CD4-positive, alpha-beta memory T cell (primary cell): ENCODE results near the gene CALHM5. TPM values are rescaled to one million over a fixed set of nuclear protein-coding genes. Genes with fewer than 3 reads are reported as not detected.

ENCODE experiments used
- CTCF ChIA-PET: fragments of 350-600 bp; sonication (Branson Sonifier 250); formaldehyde crosslinking; loops from one replicate; lab custom pipeline; 2021; ENCODE audit warnings: inconsistent platforms; ENCODE audit not compliant: partially characterized antibody; lab: Charles Lee
- POLR2A ChIA-PET: fragments of 350-600 bp; sonication (Branson Sonifier 250); formaldehyde crosslinking; loops from one replicate; lab custom pipeline; 2021; ENCODE audit not compliant: partially characterized antibody; lab: Charles Lee
- DNase-seq, 5 donors: peaks; one replicate each; pipeline versions ENCODE4 v3.0.0 to v3.0.0-alpha.2; 2020 to 2022; ENCODE audit warnings: mixed read lengths in 1 of 5
- H3K27ac ChIP-seq: one replicate; pipeline ENCODE4 v1.7.0; 2013; ENCODE audit warnings: low read depth, low read length
- H3K27me3 ChIP-seq: 2 replicates; pipeline ENCODE4 v1.7.0; 2013; ENCODE audit warnings: mild to moderate bottlenecking, low read length, moderate library complexity; ENCODE audit not compliant: insufficient read depth
- H3K36me3 ChIP-seq: 2 replicates; pipeline ENCODE4 v1.7.0; 2013; ENCODE audit warnings: mild to moderate bottlenecking, low read length, moderate library complexity; ENCODE audit not compliant: insufficient read depth
- H3K4me1 ChIP-seq: 2 replicates; pipeline ENCODE4 v1.7.0; 2013; ENCODE audit warnings: mild to moderate bottlenecking, low read length, moderate library complexity; ENCODE audit not compliant: insufficient read depth
- H3K4me3 ChIP-seq, 2 donors: one replicate each; pipeline ENCODE4 v1.7.0; 2013; ENCODE audit warnings: low read length in 2 of 2, mild to moderate bottlenecking in 1 of 2
- H3K9me3 ChIP-seq, 2 donors: one replicate each; pipeline ENCODE4 v1.7.0; 2013; ENCODE audit warnings: low read length in 2 of 2, control low read depth in 1 of 2; ENCODE audit not compliant: control insufficient read depth in 1 of 2
- H3K27ac Mint-ChIP-seq, 7 donors: one replicate each; pipeline ENCODE4 v1.8.0; 2020 to 2021; ENCODE audit warnings: mixed read lengths in 7 of 7, mild to moderate bottlenecking in 6 of 7, inconsistent platforms in 3 of 7, moderate library complexity in 3 of 7
- H3K27me3 Mint-ChIP-seq, 2 donors: one replicate each; pipeline ENCODE4 v1.8.0; 2020 to 2021; ENCODE audit warnings: mixed read lengths in 2 of 2
- H3K36me3 Mint-ChIP-seq, 2 donors: one replicate each; pipeline ENCODE4 v1.8.0; 2020 to 2021; ENCODE audit warnings: mixed read lengths in 2 of 2, inconsistent platforms in 1 of 2, mild to moderate bottlenecking in 1 of 2
- H3K4me1 Mint-ChIP-seq, 4 donors: one replicate each; pipeline ENCODE4 v1.8.0; 2020 to 2021; ENCODE audit warnings: mixed read lengths in 4 of 4, mild to moderate bottlenecking in 1 of 4
- H3K4me3 Mint-ChIP-seq, 8 donors: one replicate each; pipeline ENCODE4 v1.8.0; 2020 to 2021; ENCODE audit warnings: mixed read lengths in 8 of 8, mild to moderate bottlenecking in 7 of 8, moderate library complexity in 6 of 8, inconsistent platforms in 3 of 8
- H3K9me3 Mint-ChIP-seq, 8 donors: one replicate each; pipeline ENCODE4 v1.8.0; 2020 to 2021; ENCODE audit warnings: mixed read lengths in 8 of 8, mild to moderate bottlenecking in 5 of 8, inconsistent platforms in 3 of 8, moderate library complexity in 1 of 8
- intact Hi-C: fragments of 100-400 bp; cut with micrococcal nuclease; formaldehyde crosslinking; loops from one replicate; pipeline ENCODE4 v1.15.1; 2023
- polyA plus RNA-seq, 2 donors: library from polyadenylated mRNA; unstranded; fragments of 300-500 nt; fragmentation: Illumina TruSeq; gene quantifications; one replicate each; pipeline ENCODE4 v1.2.3, GENCODE V29; 2021
- total RNA-seq, 2 experiments: library from RNA; stranded (reverse); gene quantifications; one replicate each; pipeline ENCODE4 v1.2.3, GENCODE V29; 2021

The CALHM5 gene
- total and polyA plus RNA-seq, 4 experiments from 2014 or later = not detected

GRCh38 chr6:116572162-116572561 lies 60.7 kb downstream of the CALHM5 start:
- intact Hi-C loops = no loop called here
- Mint-ChIP-seq H3K27me3 (no peaks in the 10 kb centered on the region), H3K4me3 (peak overlapping the region; percentile 98 to 99 (median 99)), H3K36me3 (peaks cover 19 to 41% of the 10 kb centered on the region in 2 donors), H3K9me3 (no peaks in the 10 kb centered on the region), H3K27ac (peak overlapping the region; percentile 98 to 100 (median 99)), H3K4me1 (peaks cover 29 to 66% (median 47%) of the 10 kb centered on the region in 4 donors)
- Histone ChIP-seq H3K27me3 (no peaks in the 10 kb centered on the region), H3K9me3 (no peaks in the 10 kb centered on the region), H3K36me3 (peaks cover 4% of the 10 kb centered on the region), H3K27ac (peak overlapping the region; percentile 96), H3K4me1 (peaks cover 49% of the 10 kb centered on the region), H3K4me3 (peak overlapping the region; percentile 67 to 76)
- POLR2A ChIA-PET = interaction anchor here (0.7 to 5.6 kb wide), 13 partner anchors 10 to 471 kb away, joined by 3 to 114 read pairs (median 6); partner anchors contain the start of genes CALHM4, KPNA5, NT5DC1 and TSPYL1
- DNase-seq = peak in 1 of 5 donors; percentile 6
- CTCF ChIA-PET = interaction anchor here (1.2 to 3.8 kb wide), 10 partner anchors 9 to 317 kb away, joined by 3 to 31 read pairs (median 5); partner anchors contain the start of gene ZUP1

Other genes with a start within 250 kb of the CALHM5 start
- 100 to 1,000 TPM; 107 to 109 TPM for gene TSPYL1, start 231.7 kb upstream of the CALHM5 start, total RNA-seq
- gene TSPYL1, start 231.7 kb upstream of the CALHM5 start, polyA plus RNA-seq = 10 to 100 TPM; 41.8 to 62.0 TPM
- gene DSE, start 140.7 kb upstream of the CALHM5 start, total RNA-seq = 1 to 10 TPM; 6.0 to 9.0 TPM
- gene DSE, start 140.7 kb upstream of the CALHM5 start, polyA plus RNA-seq = 1 to 10 TPM; 1.9 to 5.7 TPM
- gene CALHM6, start 50.3 kb upstream of the CALHM5 start, total RNA-seq = 1 to 10 TPM; 2.4 to 3.0 TPM
- gene CALHM6, start 50.3 kb upstream of the CALHM5 start, polyA plus RNA-seq = 100 to 1,000 TPM in 1 of 2 donors, 10 to 100 TPM in 1; 24.4 to 116 TPM
- gene TRAPPC3L, start 34.0 kb downstream of the CALHM5 start, total RNA-seq = not detected
- gene TRAPPC3L, start 34.0 kb downstream of the CALHM5 start, polyA plus RNA-seq = not detected
- gene CALHM4, start 42.1 kb downstream of the CALHM5 start, total RNA-seq = not detected
- not detected for gene CALHM4, start 42.1 kb downstream of the CALHM5 start, polyA plus RNA-seq
- gene RWDD1, start 59.9 kb downstream of the CALHM5 start, total RNA-seq = 10 to 100 TPM; 32.6 to 34.4 TPM
- gene RWDD1, start 59.9 kb downstream of the CALHM5 start, polyA plus RNA-seq = 10 to 100 TPM; 72.1 to 79.0 TPM
- under 1 TPM; 0.39 to 0.44 TPM for gene RSPH4A, start 104.8 kb downstream of the CALHM5 start, total RNA-seq
- gene RSPH4A, start 104.8 kb downstream of the CALHM5 start, polyA plus RNA-seq = not detected
- 10 to 100 TPM; 13.4 to 13.9 TPM for gene ZUP1, start 157.1 kb downstream of the CALHM5 start, total RNA-seq
- 1 to 10 TPM; 5.7 to 5.9 TPM for gene ZUP1, start 157.1 kb downstream of the CALHM5 start, polyA plus RNA-seq
- 10 to 100 TPM; 60.7 to 61.8 TPM for gene KPNA5, start 169.6 kb downstream of the CALHM5 start, total RNA-seq
- gene KPNA5, start 169.6 kb downstream of the CALHM5 start, polyA plus RNA-seq = 1 to 10 TPM; 8.5 to 9.0 TPM